Measurements from ENCODE around the gene DDX25. TPM values are rescaled to one million over a fixed set of nuclear protein-coding genes. Genes with fewer than 3 reads are reported as not detected.

DDX25 gene
- total and polyA plus RNA-seq, 2 experiments from 2014 or later, result 6.1 to 7.5 TPM

DNA sequence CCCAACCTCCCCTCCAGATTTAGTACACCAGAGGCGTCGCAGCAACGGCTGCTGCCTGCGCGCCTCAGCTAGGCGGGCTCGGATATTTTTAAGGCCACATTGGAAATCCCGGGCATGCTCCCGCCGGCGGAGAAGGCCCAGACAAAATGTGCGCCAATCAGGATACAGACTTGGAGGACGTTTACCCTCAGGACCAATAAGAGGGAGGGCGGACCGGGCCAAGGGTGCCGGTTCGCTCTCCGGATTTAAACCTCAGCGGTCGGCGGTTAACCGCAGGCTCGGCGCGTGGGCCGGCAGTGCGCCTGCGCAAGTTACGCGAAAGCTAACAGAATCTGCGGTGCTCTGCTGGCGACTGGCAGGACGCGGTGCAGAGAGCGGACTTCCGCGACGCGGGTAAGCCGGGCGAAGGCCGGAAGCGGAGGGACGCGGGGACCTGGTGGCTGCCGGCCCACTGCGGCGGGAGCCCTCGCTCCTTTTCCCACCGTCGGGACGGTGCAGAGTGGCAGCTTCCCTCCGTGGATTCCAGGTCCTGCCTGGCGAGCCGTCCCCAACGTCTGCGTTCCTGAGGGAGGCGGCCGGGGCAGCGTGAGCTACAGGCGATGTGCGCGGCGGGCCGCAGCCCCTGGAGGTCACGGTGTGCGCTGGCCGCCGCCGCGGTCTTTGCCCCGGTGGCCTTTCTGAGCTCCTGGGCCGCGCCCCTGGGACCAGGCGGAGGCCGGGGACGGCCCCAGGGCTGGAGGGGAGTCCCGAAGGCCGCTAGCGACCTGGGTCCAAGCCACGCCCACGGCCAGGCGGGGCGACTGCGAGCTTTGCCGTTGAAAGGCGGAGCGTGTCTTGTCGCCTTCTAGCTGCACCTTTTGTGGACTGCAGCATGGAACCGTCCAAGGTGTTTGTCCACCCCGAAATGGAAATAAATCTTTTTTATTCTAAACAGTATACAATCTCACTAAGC, 16.7 kb upstream of the DDX25 start, which contains the start of gene HYLS1:
TSS of gene HYLS1 (plus strand) at position 296 of the 952 bp plus-strand sequence. CDS start 11,701 bp downstream, outside the sequence.
- Histone ChIP-seq H3K4me1 (ENCODE audit: low read depth) (no peaks in the 10 kb centered on the region), H3K4me3 (peak within 1 kb of the TSS; percentile 48), H3K27ac (peak within 1 kb of the TSS; percentile 36), H3K9me3 (ENCODE audit: low read depth) (no peaks in the 10 kb centered on the region), H3K27me3 (no peaks in the 10 kb centered on the region), H3K36me3 (no peaks in the 10 kb centered on the region)
- DNase-seq (ENCODE audit: low read depth in 1 of 2, low spot score in 1 of 2), result peak; percentile 77 to 99
- TF ChIP-seq, protein P1, sequence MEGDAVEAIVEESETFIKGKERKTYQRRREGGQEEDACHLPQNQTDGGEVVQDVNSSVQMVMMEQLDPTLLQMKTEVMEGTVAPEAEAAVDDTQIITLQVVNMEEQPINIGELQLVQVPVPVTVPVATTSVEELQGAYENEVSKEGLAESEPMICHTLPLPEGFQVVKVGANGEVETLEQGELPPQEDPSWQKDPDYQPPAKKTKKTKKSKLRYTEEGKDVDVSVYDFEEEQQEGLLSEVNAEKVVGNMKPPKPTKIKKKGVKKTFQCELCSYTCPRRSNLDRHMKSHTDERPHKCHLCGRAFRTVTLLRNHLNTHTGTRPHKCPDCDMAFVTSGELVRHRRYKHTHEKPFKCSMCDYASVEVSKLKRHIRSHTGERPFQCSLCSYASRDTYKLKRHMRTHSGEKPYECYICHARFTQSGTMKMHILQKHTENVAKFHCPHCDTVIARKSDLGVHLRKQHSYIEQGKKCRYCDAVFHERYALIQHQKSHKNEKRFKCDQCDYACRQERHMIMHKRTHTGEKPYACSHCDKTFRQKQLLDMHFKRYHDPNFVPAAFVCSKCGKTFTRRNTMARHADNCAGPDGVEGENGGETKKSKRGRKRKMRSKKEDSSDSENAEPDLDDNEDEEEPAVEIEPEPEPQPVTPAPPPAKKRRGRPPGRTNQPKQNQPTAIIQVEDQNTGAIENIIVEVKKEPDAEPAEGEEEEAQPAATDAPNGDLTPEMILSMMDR (IDR thresholded peaks at IDR 0.05; ENCODE audit: low read depth, low read length), result peak; percentile 10

DNA sequence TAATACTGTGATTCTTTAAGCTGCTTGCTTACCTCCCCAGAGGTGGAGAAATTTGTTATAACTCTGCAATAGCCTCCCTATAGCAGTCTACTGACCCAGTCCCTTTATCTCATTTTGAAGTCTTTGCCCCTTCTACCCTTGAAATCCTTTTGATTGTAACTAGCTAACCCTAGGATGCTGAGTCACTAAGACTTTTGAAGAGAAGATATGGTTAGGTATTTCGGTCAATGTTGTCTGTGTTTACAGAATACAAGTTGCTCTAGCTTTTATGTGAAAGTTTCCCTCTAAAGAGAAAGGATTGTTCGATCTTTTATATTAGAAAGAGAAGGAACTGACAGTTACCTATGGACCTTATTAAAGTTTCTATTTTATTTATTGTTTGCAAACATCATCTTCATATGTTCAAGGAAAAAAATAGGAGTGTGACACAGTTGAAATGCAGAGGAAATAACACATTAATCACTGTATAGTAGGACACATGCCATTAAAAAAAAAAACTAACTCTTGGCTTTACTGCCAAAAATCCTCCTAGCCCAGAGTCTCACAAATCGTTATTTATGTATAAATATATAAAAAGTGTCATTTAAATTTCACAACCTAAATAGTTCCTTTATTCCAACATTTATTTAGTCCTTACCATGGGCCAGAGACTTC, 13.7 kb upstream of the DDX25 start:
- Histone ChIP-seq H3K4me1 (ENCODE audit: low read depth) (no peaks in the 10 kb centered on the region), H3K36me3 (peaks cover 11% of the 10 kb centered on the region), H3K4me3 (no peak overlapping the region), H3K27ac (no peak overlapping the region), H3K27me3 (no peaks in the 10 kb centered on the region), H3K9me3 (ENCODE audit: low read depth) (no peaks in the 10 kb centered on the region)
- DNase-seq (ENCODE audit: low read depth in 1 of 2, low spot score in 1 of 2), result no peak
- TF ChIP-seq, protein P1 (IDR thresholded peaks at IDR 0.05; ENCODE audit: low read depth, low read length), result no peak

DNA sequence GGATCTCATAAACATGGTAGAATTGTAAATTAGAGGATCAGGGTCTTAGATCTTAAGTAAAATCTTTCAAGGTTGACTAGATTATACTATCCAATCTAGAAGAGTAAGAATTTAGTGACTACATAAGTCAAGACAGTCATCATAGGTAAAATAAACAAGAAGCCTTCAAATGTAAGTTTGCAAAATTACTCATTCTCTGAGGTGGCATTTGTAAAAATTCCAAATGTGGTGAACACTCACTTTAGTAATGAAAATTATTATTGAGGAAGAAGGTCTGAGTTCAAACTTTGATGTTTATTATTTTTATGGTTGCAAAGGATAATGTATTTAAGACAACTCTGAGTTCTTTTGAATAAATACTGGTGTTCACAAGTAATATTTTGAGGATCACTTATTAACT, 12.2 kb upstream of the DDX25 start:
- H3K4me1 ChIP-seq (ENCODE audit: low read depth), result no peaks in the 10 kb centered on the region

DNA sequence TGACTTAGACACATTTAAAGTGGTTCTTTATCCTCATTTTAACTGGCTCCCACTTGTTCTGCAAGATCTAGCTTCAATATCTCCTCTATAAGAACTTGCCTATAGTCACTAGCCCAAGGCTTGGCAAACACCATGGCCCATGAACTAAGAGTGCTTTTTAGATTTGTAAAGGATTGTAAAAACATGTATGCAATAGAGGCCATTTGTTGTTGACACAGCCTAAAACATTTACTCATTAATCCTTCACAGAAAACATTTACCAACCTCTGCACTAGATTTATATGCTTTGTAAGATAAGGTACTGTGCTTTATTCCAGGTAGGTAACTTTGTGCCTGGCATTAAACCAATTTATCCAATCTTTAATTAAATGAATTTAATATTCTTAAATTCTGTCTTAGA, 11.3 kb upstream of the DDX25 start:
- no peak for DNase-seq (ENCODE audit: low read depth in 1 of 2, low spot score in 1 of 2)
- H3K9me3 ChIP-seq (ENCODE audit: low read depth), result no peaks in the 10 kb centered on the region
- H3K36me3 ChIP-seq, result peaks cover 11% of the 10 kb centered on the region
- no peaks in the 10 kb centered on the region for H3K4me1 ChIP-seq (ENCODE audit: low read depth)
- H3K4me3 ChIP-seq, result no peak overlapping the region
- TF ChIP-seq, protein P1 (IDR thresholded peaks at IDR 0.05; ENCODE audit: low read depth, low read length), result no peak
- H3K27me3 ChIP-seq, result no peaks in the 10 kb centered on the region
- no peak overlapping the region for H3K27ac ChIP-seq

More for the DNA sequence above, 12.2 kb upstream of the DDX25 start:
- Histone ChIP-seq H3K4me3 (no peak overlapping the region), H3K36me3 (peaks cover 11% of the 10 kb centered on the region), H3K27me3 (no peaks in the 10 kb centered on the region), H3K9me3 (ENCODE audit: low read depth) (no peaks in the 10 kb centered on the region), H3K27ac (no peak overlapping the region)
- TF ChIP-seq, protein P1 (IDR thresholded peaks at IDR 0.05; ENCODE audit: low read depth, low read length), result no peak
- DNase-seq (ENCODE audit: low read depth in 1 of 2, low spot score in 1 of 2), result no peak

DNA sequence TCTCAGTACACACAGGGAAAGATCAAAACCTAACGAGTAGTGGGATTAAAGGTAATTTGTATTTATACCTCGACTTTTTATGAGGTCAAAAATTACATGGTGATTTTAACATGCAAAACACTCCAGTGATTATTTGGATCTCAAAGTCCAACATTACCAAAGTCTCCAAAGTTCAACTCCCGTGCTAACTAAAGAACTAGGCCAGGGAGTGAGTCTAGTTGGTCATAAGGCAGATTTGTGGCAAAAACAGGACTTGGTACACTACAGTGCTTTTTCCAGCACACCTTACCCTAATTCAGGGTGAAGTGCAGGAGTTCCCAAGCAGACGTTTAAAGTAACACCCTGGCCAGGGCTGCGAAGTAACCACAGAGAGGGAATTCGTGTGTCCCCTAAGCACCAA, 2.4 kb upstream of the DDX25 start:
- H3K36me3 ChIP-seq, result no peaks in the 10 kb centered on the region
- TF ChIP-seq, protein P1 (IDR thresholded peaks at IDR 0.05; ENCODE audit: low read depth, low read length), result no peak
- H3K9me3 ChIP-seq (ENCODE audit: low read depth), result no peaks in the 10 kb centered on the region
- H3K27ac ChIP-seq, result no peak overlapping the region
- DNase-seq (ENCODE audit: low read depth in 1 of 2, low spot score in 1 of 2), result no peak
- H3K4me3 ChIP-seq, result peak overlapping the region; percentile 90
- H3K27me3 ChIP-seq, result peaks cover 12% of the 10 kb centered on the region
- H3K4me1 ChIP-seq (ENCODE audit: low read depth), result peaks cover 7% of the 10 kb centered on the region

All from cardiac muscle cell (in vitro differentiated cells and primary cell).